HEK293T (cell line): ENCODE data around the gene FZR1.

Source experiments
- ELF4 ChIP-seq: fragments of 450-650 bp; IDR thresholded peaks from 2 replicates; pipeline ENCODE4 v1.6.1; 2017; ENCODE audit warnings: antibody characterized with exemption
- FOXA1 ChIP-seq: fragments of 450-650 bp; IDR thresholded peaks from 2 replicates; pipeline ENCODE4 v1.6.1; 2016; ENCODE audit warnings: mild to moderate bottlenecking

- TF ChIP-seq FOXA1 = no peak
- no peak for TF ChIP-seq ELF4
Measured at GRCh38 chr19:3554254-3555083, 48.4 kb downstream of the FZR1 start.
